ENCODE results near the gene SAP30BP.

DNA sequence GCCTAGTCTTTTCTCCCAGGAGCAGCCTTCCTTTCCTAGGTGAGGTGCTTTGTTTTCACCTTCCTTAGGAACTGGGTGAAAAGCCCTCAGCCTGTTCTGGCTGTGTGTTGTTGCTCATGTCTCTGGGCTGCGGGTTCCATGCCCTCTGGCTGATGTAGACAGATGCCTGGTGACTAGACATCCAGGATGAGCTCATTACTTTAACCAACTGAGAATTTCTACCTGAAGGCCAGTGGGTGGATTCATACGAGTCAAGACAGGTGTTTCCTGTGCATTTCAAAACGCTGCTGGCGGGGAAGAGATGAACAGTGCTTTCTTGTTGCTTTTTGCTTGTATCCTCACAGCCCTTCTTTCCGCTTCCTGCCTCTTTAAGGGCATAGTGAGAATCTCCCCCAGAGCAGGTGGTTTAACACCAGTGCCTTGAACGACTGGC, 22.3 kb downstream of the SAP30BP start:
- TF ChIP-seq, protein P1, sequence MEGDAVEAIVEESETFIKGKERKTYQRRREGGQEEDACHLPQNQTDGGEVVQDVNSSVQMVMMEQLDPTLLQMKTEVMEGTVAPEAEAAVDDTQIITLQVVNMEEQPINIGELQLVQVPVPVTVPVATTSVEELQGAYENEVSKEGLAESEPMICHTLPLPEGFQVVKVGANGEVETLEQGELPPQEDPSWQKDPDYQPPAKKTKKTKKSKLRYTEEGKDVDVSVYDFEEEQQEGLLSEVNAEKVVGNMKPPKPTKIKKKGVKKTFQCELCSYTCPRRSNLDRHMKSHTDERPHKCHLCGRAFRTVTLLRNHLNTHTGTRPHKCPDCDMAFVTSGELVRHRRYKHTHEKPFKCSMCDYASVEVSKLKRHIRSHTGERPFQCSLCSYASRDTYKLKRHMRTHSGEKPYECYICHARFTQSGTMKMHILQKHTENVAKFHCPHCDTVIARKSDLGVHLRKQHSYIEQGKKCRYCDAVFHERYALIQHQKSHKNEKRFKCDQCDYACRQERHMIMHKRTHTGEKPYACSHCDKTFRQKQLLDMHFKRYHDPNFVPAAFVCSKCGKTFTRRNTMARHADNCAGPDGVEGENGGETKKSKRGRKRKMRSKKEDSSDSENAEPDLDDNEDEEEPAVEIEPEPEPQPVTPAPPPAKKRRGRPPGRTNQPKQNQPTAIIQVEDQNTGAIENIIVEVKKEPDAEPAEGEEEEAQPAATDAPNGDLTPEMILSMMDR (IDR thresholded peaks at IDR 0.05) = no peak
- TF ChIP-seq POLR2A (IDR thresholded peaks at IDR 0.05) = no peak

Measured in lower leg skin (tissue), 3 donors.